ENCODE measurements around the gene GAGE1.
"Not testable (repeated sequence)": the region's sequence is repeated elsewhere in the genome, so short reads cannot be mapped to it uniquely, and the experiment has no call there.

Gene GAGE1

GRCh38 chrX:49598720-49599119, at the start of gene GAGE1:
TSS of gene GAGE1 (plus strand) at chrX:49599020. CDS start at chrX:49600175, 1,155 bp downstream.
- DNase-seq, result not testable (repeated sequence)

GRCh38 chrX:49550989-49551388, 47.8 kb upstream of the GAGE1 start, which contains the start of gene GAGE12E:
TSS of gene GAGE12E (plus strand) at chrX:49551289. CDS start at chrX:49552444, 1,155 bp downstream.
- not testable (repeated sequence) for DNase-seq

GRCh38 chrX:49560542-49560941, 38.3 kb upstream of the GAGE1 start, which contains the start of gene GAGE12F:
TSS of gene GAGE12F (plus strand) at chrX:49560842. CDS start at chrX:49561997, 1,155 bp downstream.
- DNase-seq, result not testable (repeated sequence)

- DNase-seq, result not testable (repeated sequence)
Measured at GRCh38 chrX:49568728-49569127, 30.1 kb upstream of the GAGE1 start.

- not testable (repeated sequence) for DNase-seq
Measured at GRCh38 chrX:49569152-49569551, 29.7 kb upstream of the GAGE1 start.

GRCh38 chrX:49570100-49570499, 28.7 kb upstream of the GAGE1 start, which contains the start of gene GAGE12G:
TSS of gene GAGE12G (plus strand) at chrX:49570400. CDS start at chrX:49571555, 1,155 bp downstream.
- DNase-seq, result not testable (repeated sequence)

- DNase-seq, result not testable (repeated sequence)
Measured at GRCh38 chrX:49579649-49580048, 19.2 kb upstream of the GAGE1 start, which contains the start of gene GAGE12H. TSS of gene GAGE12H (plus strand) at chrX:49579949. CDS start at chrX:49581104, 1,155 bp downstream.

- not testable (repeated sequence) for DNase-seq
Measured at GRCh38 chrX:49589196-49589595, 9.6 kb upstream of the GAGE1 start, which contains the start of gene GAGE2A. TSS of gene GAGE2A (plus strand) at chrX:49589496. CDS start at chrX:49590651, 1,155 bp downstream.

GRCh38 chrX:49589769-49590478, 8.9 kb upstream of the GAGE1 start:
- not testable (repeated sequence) for DNase-seq

- not testable (repeated sequence) for DNase-seq
Measured at GRCh38 chrX:49590488-49590887, 8.3 kb upstream of the GAGE1 start.

- DNase-seq, result no peak
Measured at GRCh38 chrX:49610718-49611310, 12.0 kb downstream of the GAGE1 start.

GRCh38 chrX:49618574-49618973, 19.8 kb downstream of the GAGE1 start:
- no peak for DNase-seq

GRCh38 chrX:49627086-49627777, 28.4 kb downstream of the GAGE1 start:
- peak; percentile 6 to 15 for DNase-seq

GRCh38 chrX:49644991-49645637, 46.3 kb downstream of the GAGE1 start:
- no peak for DNase-seq

GRCh38 chrX:49656533-49656932, 57.7 kb downstream of the GAGE1 start:
- no peak for DNase-seq
